H1 (cell line): ENCODE data around the gene FXYD5. TPM values are rescaled to one million over a fixed set of nuclear protein-coding genes. Genes with fewer than 3 reads are reported as not detected.
A peak's percentile ranks its signal among the peaks of the same experiment; 100 is the strongest.

Experiments
- CTCF ChIA-PET: fragments of 300-600 bp; sonication (Branson Sonifier 250); formaldehyde crosslinking; loops from one replicate; lab custom pipeline; 2021; ENCODE audit not compliant: partially characterized antibody; lab: Charles Lee
- POLR2A ChIA-PET: fragments of 300-600 bp; sonication (Branson Sonifier 250); formaldehyde crosslinking; loops from one replicate; lab custom pipeline; 2021; ENCODE audit warnings: inconsistent platforms; ENCODE audit not compliant: partially characterized antibody; lab: Charles Lee
- DNase-seq, 2 experiments: peaks; one replicate each; pipeline versions ENCODE4 v3.0.0 to v3.0.0-alpha.2; 2010 to 2022; ENCODE audit warnings: low spot score in 2 of 2, low read depth in 1 of 2, mixed read lengths in 1 of 2
- FAIRE-seq: peaks from 2 replicates; lab custom pipeline; 2011; peaks lifted over from hg19 to GRCh38; lab: Jason Lieb, UNC
- H2AFZ ChIP-seq: 2 replicates; pipeline ENCODE4 v1.8.1; 2012; ENCODE audit warnings: low read length, inconsistent platforms
- H2AK5ac ChIP-seq: 2 replicates; pipeline ENCODE4 v1.6.1; 2013; ENCODE audit warnings: low read depth, low read length
- H2BK120ac ChIP-seq: replicated peaks from 2 replicates; pipeline ENCODE3; 2013; ENCODE audit warnings: low read depth, low read length, inconsistent platforms
- H2BK12ac ChIP-seq: 2 replicates; pipeline ENCODE4 v1.6.1; 2013; ENCODE audit warnings: low read depth, low read length
- H2BK15ac ChIP-seq: 2 replicates; pipeline ENCODE4 v1.6.1; 2013; ENCODE audit warnings: low read length
- H2BK20ac ChIP-seq: 2 replicates; pipeline ENCODE4 v1.6.1; 2013; ENCODE audit warnings: low read length
- H2BK5ac ChIP-seq: 2 replicates; pipeline ENCODE4 v1.6.1; 2013; ENCODE audit warnings: low read depth, low read length
- H3K14ac ChIP-seq: 2 replicates; pipeline ENCODE4 v1.6.1; 2013; ENCODE audit warnings: inconsistent platforms; ENCODE audit not compliant: insufficient read length
- H3K18ac ChIP-seq: 2 replicates; pipeline ENCODE4 v1.6.1; 2013; ENCODE audit warnings: low read length; ENCODE audit errors: extremely low read depth
- H3K23ac ChIP-seq: 2 replicates; pipeline ENCODE4 v1.6.1; 2013; ENCODE audit warnings: inconsistent platforms; ENCODE audit not compliant: insufficient read length
- H3K23me2 ChIP-seq: 2 replicates; pipeline ENCODE4 v1.6.1; 2013; ENCODE audit warnings: low read depth, low read length
- H3K27ac ChIP-seq: 2 replicates; pipeline ENCODE4 v1.6.1; 2011; ENCODE audit warnings: low read depth, low read length, inconsistent platforms
- H3K27me3 ChIP-seq, 4 experiments: replicated peaks in 1 of 4; 1 replicate in 1 of 4; 2 replicates in 3 of 4; pipeline versions ENCODE4 v1.6.1 to v1.8.1; 2011 to 2013; ENCODE audit warnings: low read length in 3 of 4, mild to moderate bottlenecking in 3 of 4, inconsistent platforms in 2 of 4, mixed read lengths in 2 of 4, moderate library complexity in 1 of 4; ENCODE audit not compliant: control insufficient read depth in 3 of 4, insufficient read depth in 3 of 4; ENCODE audit errors: extremely low read depth in 1 of 4
- H3K36me3 ChIP-seq, 4 experiments: 2 replicates each; pipeline versions ENCODE4 v1.6.1 to v1.8.1; 2011 to 2013; ENCODE audit warnings: mild to moderate bottlenecking in 4 of 4, low read length in 3 of 4, moderate library complexity in 2 of 4, control low read depth in 1 of 4, inconsistent platforms in 1 of 4; ENCODE audit not compliant: insufficient read depth in 4 of 4, control insufficient read depth in 2 of 4
- H3K4ac ChIP-seq: replicated peaks from 2 replicates; pipeline ENCODE3; 2013; ENCODE audit warnings: low read length, low read depth, mixed read lengths, inconsistent platforms; ENCODE audit not compliant: insufficient read length
- H3K4me1 ChIP-seq, 4 experiments: replicated peaks in 1 of 4; 1 replicate in 1 of 4; 2 replicates in 3 of 4; pipeline versions ENCODE4 v1.6.1 to v1.8.1; 2011 to 2013; ENCODE audit warnings: low read length in 3 of 4, inconsistent platforms in 2 of 4, mixed read lengths in 1 of 4; ENCODE audit not compliant: insufficient read depth in 4 of 4, control insufficient read depth in 3 of 4
- H3K4me2 ChIP-seq, 2 experiments: 2 replicates each; pipeline versions ENCODE4 v1.6.1 to v1.8.1; 2011 to 2013; ENCODE audit warnings: low read depth in 2 of 2, low read length in 2 of 2, control low read depth in 1 of 2, inconsistent platforms in 1 of 2, mild to moderate bottlenecking in 1 of 2; ENCODE audit not compliant: insufficient read depth in 1 of 2
- H3K4me3 ChIP-seq, 4 experiments: fragments of 200-600, 300-600 bp in 1 of 4; sonication (generic), shearing (Covaris generic), sonication (Bioruptor Twin) in 1 of 4; 2 replicates each; pipeline versions ENCODE4 v1.5.1 to v1.8.1; 2011 to 2016; ENCODE audit warnings: low read length in 4 of 4, low read depth in 3 of 4, control low read depth in 2 of 4, inconsistent platforms in 2 of 4, mild to moderate bottlenecking in 2 of 4, mixed read lengths in 1 of 4, moderate library complexity in 1 of 4; ENCODE audit not compliant: insufficient read depth in 2 of 4; ENCODE audit errors: extremely low read depth in 1 of 4
- H3K56ac ChIP-seq: replicated peaks from 2 replicates; pipeline ENCODE3; 2013; ENCODE audit warnings: low read depth, mild to moderate bottlenecking, mixed read lengths, low read length, inconsistent platforms; ENCODE audit not compliant: insufficient read length
- H3K79me1 ChIP-seq: 2 replicates; pipeline ENCODE4 v1.6.1; 2013; ENCODE audit warnings: low read depth, low read length, control low read depth
- H3K79me2 ChIP-seq, 2 experiments: 2 replicates each; pipeline versions ENCODE4 v1.6.1 to v1.8.1; 2012 to 2013; ENCODE audit warnings: low read length in 2 of 2, mild to moderate bottlenecking in 2 of 2, inconsistent platforms in 1 of 2; ENCODE audit not compliant: insufficient read depth in 2 of 2, control insufficient read depth in 1 of 2
- H3K9ac ChIP-seq, 4 experiments: replicated peaks in 1 of 4; 1 replicate in 1 of 4; 2 replicates in 3 of 4; pipeline versions ENCODE4 v1.6.1 to v1.8.1; 2011 to 2013; ENCODE audit warnings: low read depth in 3 of 4, low read length in 3 of 4, control low read depth in 2 of 4, mild to moderate bottlenecking in 2 of 4, moderate library complexity in 2 of 4, inconsistent platforms in 1 of 4; ENCODE audit errors: extremely low read depth in 1 of 4
- H3K9me3 ChIP-seq, 2 experiments: 2 replicates each; pipeline versions ENCODE4 v1.6.1 to v1.8.1; 2012 to 2013; ENCODE audit warnings: mild to moderate bottlenecking in 2 of 2, moderate library complexity in 2 of 2, control low read depth in 1 of 2, inconsistent platforms in 1 of 2, low read depth in 1 of 2, low read length in 1 of 2, mixed read lengths in 1 of 2; ENCODE audit not compliant: insufficient read depth in 2 of 2
- H4K20me1 ChIP-seq, 2 experiments: replicated peaks in 1 of 2; 2 replicates each; pipeline versions ENCODE3 to v1.8.1; 2011 to 2013; ENCODE audit warnings: inconsistent platforms in 2 of 2, low read length in 2 of 2, mild to moderate bottlenecking in 1 of 2; ENCODE audit not compliant: insufficient read depth in 2 of 2, control insufficient read depth in 1 of 2
- H4K5ac ChIP-seq: 2 replicates; pipeline ENCODE4 v1.6.1; 2013; ENCODE audit warnings: low read length, low read depth, mixed read lengths, inconsistent platforms; ENCODE audit not compliant: insufficient read length
- H4K8ac ChIP-seq: 2 replicates; pipeline ENCODE4 v1.8.0; 2013; ENCODE audit warnings: mild to moderate bottlenecking, moderate library complexity, low read length, inconsistent platforms; ENCODE audit not compliant: insufficient read depth; ENCODE audit errors: extremely low read depth
- H4K91ac ChIP-seq: replicated peaks from 2 replicates; pipeline ENCODE3; 2013; ENCODE audit warnings: low read length, mixed read lengths, inconsistent platforms; ENCODE audit not compliant: insufficient read length
- ASH2L ChIP-seq: fragments of 200-600, 300-600 bp; sonication (generic); IDR thresholded peaks from one replicate; pipeline ENCODE4 v1.7.1; 2017; ENCODE audit warnings: low read length
- BCL11A ChIP-seq, 2 experiments: IDR thresholded peaks; one replicate each; pipeline ENCODE4 v1.6.1; 2011; ENCODE audit warnings: low read depth in 2 of 2, low read length in 2 of 2, mild to moderate bottlenecking in 2 of 2
- CEBPB ChIP-seq: IDR thresholded peaks from 2 replicates; pipeline ENCODE4 v1.6.1; 2012; ENCODE audit warnings: low read depth, low read length
- MAX ChIP-seq: IDR thresholded peaks from 2 replicates; pipeline ENCODE4 v1.6.1; 2012; ENCODE audit warnings: inconsistent platforms
- PHF8 ChIP-seq: fragments of 200-600 bp; sonication (generic); conservative IDR thresholded peaks from 2 replicates; pipeline ENCODE4 v1.7.1; 2012; ENCODE audit warnings: low read depth, mild to moderate bottlenecking, inconsistent platforms, low read length, moderate library complexity
- POLR2AphosphoS5 ChIP-seq: IDR thresholded peaks from 2 replicates; pipeline ENCODE4 v1.6.1; 2011; ENCODE audit warnings: low read depth, low read length
- SP1 ChIP-seq: IDR thresholded peaks from 2 replicates; pipeline ENCODE4 v1.6.1; 2011; ENCODE audit warnings: low read depth, low read length
- SP4 ChIP-seq: IDR thresholded peaks from 2 replicates; pipeline ENCODE4 v1.6.1; 2012; ENCODE audit warnings: low read length, inconsistent platforms
- WGBS, 2 experiments: shearing (Covaris generic) in 1 of 2; methylation state at CpG; one replicate each; pipeline versions ENCODE4 v1.1.6 to v1.1.7; 2013 to 2015; ENCODE audit warnings: low lambda C conversion rate in 2 of 2, mixed read lengths in 2 of 2, inconsistent platforms in 1 of 2, low coverage in 1 of 2, missing lambda C conversion rate in 1 of 2; ENCODE audit not compliant: insufficient replicate concordance in 2 of 2, insufficient coverage in 1 of 2, insufficient read length in 1 of 2; ENCODE audit errors: extremely low coverage in 1 of 2, missing lambda C conversion rate in 1 of 2; 5-methylcytosine and 5-hydroxymethylcytosine counted together
- polyA plus RNA-seq, 7 experiments: library from polyadenylated mRNA; depleted of rRNA in 3 of 7; stranded (reverse) in 5 of 7; unstranded in 2 of 7; fragments of >200 nt in 5 of 7; fragments of 200-250 nt in 2 of 7; gene quantifications; 1 replicate in 5 of 7; 2 replicates in 1 of 7; 4 replicates in 1 of 7; pipeline versions ENCODE4 v1.2.1 to v1.2.3, GENCODE V29; 2011 to 2013; ENCODE audit warnings: missing spikeins in 2 of 7, mixed read lengths in 2 of 7
- total RNA-seq: library from RNA; stranded (reverse); fragmentation: NEBNext Ultra II Directional; extraction: Animal tissue kit (Norgen Biotek cat#: 25700); gene quantifications from 2 replicates; pipeline ENCODE4 v1.2.1, GENCODE V29; 2021

FXYD5 gene
- total and polyA plus RNA-seq, 2 of the 8 experiments (the other 6 are each of a cell fraction or from before 2014, with no cell fraction given) = 99.0 to 191 TPM

- no peak overlapping the region for H3K18ac ChIP-seq
- H4K20me1 ChIP-seq = no peaks in the 10 kb centered on the region
- FAIRE-seq (no peak), DNase-seq (no peak)
- no peaks in the 10 kb centered on the region for H3K36me3 ChIP-seq
- H3K79me1 ChIP-seq = no peaks in the 10 kb centered on the region
- no peak overlapping the region for H3K56ac ChIP-seq
- no peak overlapping the region for H3K14ac ChIP-seq
- no peaks in the 10 kb centered on the region for H3K79me2 ChIP-seq
- no peaks in the 10 kb centered on the region for H3K27me3 ChIP-seq
- H3K4me2 ChIP-seq = no peak overlapping the region
- no peak overlapping the region; the same call in 1 of the 2 replicates for H4K8ac ChIP-seq
- H3K4ac ChIP-seq = no peak overlapping the region
- H2BK120ac ChIP-seq = no peak overlapping the region
- H3K27ac ChIP-seq = no peak overlapping the region
- H3K23me2 ChIP-seq = no peaks in the 10 kb centered on the region
- no peaks in the 10 kb centered on the region for H3K4me1 ChIP-seq
- TF ChIP-seq SP4 (no peak), ASH2L (no peak), SP1 (no peak), MAX (no peak), POLR2AphosphoS5 (no peak), PHF8 (no peak), CEBPB (no peak), BCL11A (IDR thresholded peaks at IDR 0.05; ENCODE audit: low read depth in 2 of 2, low read length in 2 of 2) (no peak)
- TF ChIP-seq, all 59 proteins: peak for 0
- H3K9me3 ChIP-seq = peaks cover 4 to 7% of the 10 kb centered on the region in 2 experiments
- peak overlapping the region; percentile 87 for H4K91ac ChIP-seq
- H2BK20ac ChIP-seq = no peak overlapping the region
- H2BK12ac ChIP-seq = no peak overlapping the region; the same call in 1 of the 2 replicates
- H2BK5ac ChIP-seq = peak overlapping the region; percentile 8; the same call in 1 of the 2 replicates
- H3K9ac ChIP-seq = no peak overlapping the region
- H2BK15ac ChIP-seq = no peak overlapping the region
- no peak overlapping the region for H3K4me3 ChIP-seq
- POLR2A ChIA-PET = interaction anchor here (1.2 to 1.4 kb wide), 3 partner anchors 12 to 15 kb away, joined by 3 to 5 read pairs (median 4); partner anchors contain the start of gene FAM187B
- H2AK5ac ChIP-seq = no peak overlapping the region
- no peak overlapping the region for H4K5ac ChIP-seq
- 92% methylated on average over 7 of the region's 8 CpGs; no CpG with 5 or more reads in 1 of the 2 experiments for WGBS, 2 experiments
- CTCF ChIA-PET = interaction anchor here (0.6 to 2.4 kb wide), 16 partner anchors 8 to 161 kb away, joined by 3 to 7 read pairs (median 3); partner anchors contain the start of genes FXYD5 and LGI4
- H3K23ac ChIP-seq = no peak overlapping the region
- no peak overlapping the region for H2AFZ ChIP-seq
Observed at GRCh38 chr19:35216016-35216832, 61.7 kb downstream of the FXYD5 start.
